NCI-H510A (cell line): ENCODE measurements around the gene HDAC7.

ENCODE experiments used
- DNase-seq: peaks from one replicate; lab custom pipeline; 2025; lab: John Stamatoyannopoulos, UW

The HDAC7 gene

DNA sequence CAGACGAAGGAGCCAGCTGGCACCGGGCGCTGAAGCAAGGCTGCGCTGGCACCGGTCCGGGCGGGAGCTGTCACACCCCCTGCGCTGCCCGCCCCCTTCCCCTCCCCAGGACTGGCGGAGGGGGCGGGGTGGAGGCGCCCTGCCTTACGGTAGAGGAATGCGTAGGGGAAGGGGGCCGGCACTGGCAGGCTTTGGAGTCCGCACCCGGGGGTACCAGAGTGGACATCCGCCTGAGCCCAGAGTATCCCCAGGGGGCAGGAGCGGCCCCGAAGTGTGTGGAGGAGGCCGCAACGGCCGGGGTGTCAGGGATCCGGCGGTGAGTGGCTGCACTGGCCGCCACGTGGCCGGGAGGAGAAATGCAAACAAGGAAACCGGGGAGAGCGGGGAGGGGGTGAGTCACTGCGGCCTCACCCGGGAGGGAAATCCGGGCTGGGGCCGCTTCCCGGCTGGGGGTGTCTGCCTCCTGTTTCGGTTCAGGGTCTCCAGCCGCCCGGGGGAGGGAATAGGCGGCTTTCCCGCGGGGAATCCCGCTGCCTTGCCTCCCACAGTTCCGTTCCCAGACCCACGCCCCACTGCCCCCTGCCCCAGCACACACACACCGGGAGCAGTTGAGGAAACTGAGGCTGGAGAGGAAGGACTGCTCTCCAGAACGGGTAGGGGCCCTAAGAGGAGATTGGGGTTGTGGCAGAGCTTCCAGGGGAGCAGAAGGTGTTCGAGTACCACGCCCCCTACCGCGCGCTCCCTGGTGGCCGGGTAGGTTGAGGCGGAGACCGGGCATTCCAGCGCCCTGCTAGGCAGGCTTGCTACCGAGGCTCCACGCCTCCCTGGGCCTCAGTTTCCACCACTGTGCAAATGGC, 60.6 kb downstream of the HDAC7 start, which contains the start of gene RAPGEF3:
TSS of gene RAPGEF3 (minus strand) at position 47 of the 857 bp plus-strand sequence. CDS start 324 bp downstream, outside the sequence.
- peak; percentile 38 for DNase-seq

DNA sequence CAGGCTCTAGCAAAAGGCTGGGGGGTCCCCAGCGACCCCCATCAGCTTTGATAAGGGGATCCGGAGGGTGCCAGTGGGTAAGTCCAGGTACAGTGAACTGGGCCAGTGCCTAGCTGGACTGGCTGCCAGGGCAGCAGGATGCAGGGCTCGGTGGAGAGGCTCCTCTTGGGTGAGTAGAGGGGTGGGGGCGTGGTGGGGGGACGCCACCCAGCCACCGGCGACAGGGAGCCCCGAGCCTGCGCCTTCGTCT, 61.2 kb downstream of the HDAC7 start:
- no peak for DNase-seq

- no peak for DNase-seq
Observed at GRCh38 chr12:47757840-47758583, 61.7 kb downstream of the HDAC7 start.

DNA sequence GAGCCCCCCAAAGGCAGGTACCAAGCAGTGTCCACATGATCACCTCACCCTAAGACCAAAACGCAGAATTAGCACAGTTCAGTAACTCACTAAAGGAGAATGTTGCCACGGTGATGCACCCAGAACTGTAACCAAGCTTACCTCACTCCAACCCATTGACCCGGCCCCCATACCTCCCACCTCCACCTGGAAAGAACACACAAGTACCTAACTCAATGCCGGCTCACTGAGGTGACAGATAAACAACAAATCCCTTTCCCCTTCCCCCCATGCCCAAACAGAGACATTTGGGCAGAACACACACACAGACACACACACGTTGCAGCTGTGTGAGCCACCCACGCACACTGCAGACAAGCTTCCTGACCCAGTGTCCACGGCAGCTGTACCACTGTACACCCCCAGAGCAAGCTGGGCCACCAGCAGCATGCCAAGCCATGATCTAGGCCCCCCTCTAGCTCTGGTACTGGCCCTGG, 62.3 kb downstream of the HDAC7 start:
- DNase-seq: no peak

DNA sequence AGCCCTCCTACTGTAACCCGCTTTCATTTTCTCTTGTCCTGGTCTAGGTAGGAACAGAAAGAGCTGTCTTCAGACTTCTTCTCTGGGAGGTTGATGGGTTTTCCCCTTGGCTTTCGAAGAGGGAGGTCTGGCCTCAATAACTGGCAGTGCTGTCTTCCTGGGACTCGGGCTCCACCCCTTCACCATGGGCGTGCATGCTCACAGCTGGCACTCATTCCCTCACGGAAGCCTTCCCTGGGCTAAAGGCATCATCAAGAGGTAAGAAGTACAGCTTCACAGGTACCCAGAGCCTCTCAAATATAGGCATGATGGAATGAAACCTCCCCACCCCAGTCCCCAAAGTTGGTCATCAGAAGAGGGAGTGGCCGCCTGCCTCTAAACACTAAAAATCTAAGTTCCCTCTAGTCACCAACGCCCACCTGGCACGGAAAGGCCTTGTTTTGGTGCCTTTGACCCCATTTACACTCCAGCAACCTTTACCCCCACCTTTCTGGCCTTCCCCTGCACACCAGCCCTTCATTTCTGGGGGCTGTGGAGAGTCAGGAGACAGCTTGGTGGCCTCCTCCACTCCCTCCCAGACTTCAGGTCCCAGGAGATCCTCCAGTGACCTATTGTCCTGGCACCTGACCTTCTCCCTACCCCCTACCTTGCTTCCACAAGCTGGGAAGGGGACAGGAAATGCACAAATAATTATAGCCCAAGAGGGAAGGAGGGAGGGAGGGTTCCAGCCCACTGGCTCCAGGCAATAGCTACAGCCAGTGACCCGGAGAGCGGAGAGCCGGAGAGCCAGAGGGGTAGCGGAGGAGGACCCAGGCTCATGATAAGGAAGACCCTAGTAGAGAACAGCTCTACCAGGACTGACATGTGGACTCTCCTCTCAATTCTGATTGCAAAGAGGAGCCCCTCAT, 63.8 kb downstream of the HDAC7 start:
- no peak for DNase-seq

GRCh38 chr12:47754881-47755280, 64.8 kb downstream of the HDAC7 start:
- DNase-seq: no peak

DNA sequence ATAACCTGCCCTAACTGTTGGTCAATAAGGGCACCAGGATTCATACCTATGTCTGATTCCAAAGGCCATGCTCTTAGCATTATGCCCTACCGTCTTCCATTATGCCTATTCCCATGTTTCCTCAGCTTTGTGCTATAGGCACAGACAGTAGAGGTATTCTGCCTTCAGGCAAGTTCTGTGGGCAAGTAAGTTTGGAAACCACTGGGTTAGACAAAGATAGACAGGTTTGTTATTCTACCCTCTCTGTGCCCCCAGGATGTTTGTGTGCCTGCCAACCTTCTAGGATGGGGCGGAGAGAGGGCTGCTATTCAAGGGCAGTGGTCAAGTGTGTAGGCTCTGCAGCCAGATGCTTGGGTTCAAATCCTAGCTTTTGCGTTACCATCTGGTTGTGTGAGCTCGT, 65.6 kb downstream of the HDAC7 start:
- no peak for DNase-seq

DNA sequence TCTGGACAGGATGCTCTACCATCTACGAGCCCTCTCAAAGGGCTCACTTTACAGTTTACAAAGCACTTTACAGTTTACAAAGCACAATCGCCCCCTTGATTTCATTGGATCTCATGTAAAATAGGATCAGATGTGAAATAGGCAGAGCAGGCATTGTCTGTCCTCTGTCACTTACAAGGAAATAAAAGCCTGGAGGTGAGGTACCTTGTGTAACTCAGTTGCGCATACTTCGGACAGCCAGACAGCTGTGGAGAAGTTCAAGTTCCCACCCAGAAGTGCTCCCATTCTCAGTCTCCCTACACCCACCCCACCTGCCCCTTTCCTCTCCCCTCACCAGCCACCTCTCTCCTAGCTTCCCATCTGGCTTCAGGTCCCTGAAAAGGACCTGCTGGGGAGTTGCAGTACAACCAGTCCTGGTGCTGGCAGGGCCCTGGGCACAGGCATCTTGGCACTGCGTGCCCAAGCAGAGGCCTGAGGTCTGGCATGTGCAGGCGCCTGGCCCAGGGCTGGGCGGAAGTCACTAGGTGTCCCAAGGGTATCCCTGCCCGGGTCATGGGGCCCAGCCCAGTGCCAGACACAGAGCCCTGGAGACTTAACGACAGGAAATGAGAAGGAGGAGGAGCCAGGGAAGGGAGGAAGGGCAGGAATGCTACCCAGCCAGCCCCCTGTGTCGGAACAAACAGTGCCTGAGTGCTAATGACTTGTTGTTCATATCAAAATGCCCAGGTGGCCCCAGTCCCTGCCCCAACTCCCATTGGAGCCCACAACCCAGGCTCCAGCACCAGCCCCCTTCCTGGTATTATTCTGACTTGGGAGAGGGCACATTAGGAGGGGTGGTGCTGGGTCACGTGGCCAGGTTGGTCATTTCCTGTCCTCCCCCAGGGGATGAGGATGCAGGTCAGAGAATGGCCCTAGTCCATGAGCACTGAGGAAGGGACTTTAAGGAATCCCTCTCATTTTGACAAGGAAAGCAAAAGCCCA, 66.4 kb downstream of the HDAC7 start:
- DNase-seq: no peak

- DNase-seq: no peak
Observed at GRCh38 chr12:47752552-47752951, 67.2 kb downstream of the HDAC7 start.

DNA sequence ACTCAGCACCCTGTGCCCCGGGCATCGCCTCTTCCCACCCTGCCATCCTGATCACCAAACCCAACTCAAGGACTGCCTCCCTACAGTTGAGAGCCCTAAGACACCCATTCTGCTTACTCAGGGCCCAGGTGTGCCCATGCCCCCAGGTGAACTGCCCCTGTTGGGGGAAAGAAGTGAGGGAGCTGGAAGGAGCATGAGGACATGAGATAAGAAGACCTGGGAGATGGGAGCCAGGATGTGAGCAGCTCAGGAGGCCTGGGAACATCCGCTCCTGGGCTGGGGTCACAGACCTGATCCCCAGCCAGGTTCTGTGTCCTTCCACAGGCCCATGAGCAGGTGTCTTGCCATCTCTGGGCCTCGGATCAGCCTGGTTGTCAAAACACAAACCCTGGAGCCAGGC, 67.6 kb downstream of the HDAC7 start:
- DNase-seq: no peak

DNA sequence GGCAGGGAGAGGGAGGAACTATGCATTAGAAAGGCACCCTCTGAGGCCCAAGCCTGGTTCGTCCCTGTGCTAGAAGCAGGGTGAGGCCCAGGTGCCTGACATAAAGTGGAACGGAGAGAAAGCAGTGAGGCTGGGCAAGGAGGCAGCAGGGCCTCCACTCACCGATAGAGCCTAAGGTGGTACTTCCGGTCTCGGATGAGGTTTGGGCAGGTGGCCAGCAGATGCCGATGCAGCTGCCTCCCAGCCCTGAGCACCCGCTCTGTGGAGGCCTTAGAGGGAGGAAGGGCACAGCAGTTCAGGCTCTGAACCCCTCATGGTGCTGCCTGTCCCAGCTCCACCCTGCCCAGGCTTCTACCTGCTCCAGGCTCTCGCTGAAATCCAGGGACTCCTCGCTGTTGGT, 68.1 kb downstream of the HDAC7 start:
- no peak for DNase-seq

DNA sequence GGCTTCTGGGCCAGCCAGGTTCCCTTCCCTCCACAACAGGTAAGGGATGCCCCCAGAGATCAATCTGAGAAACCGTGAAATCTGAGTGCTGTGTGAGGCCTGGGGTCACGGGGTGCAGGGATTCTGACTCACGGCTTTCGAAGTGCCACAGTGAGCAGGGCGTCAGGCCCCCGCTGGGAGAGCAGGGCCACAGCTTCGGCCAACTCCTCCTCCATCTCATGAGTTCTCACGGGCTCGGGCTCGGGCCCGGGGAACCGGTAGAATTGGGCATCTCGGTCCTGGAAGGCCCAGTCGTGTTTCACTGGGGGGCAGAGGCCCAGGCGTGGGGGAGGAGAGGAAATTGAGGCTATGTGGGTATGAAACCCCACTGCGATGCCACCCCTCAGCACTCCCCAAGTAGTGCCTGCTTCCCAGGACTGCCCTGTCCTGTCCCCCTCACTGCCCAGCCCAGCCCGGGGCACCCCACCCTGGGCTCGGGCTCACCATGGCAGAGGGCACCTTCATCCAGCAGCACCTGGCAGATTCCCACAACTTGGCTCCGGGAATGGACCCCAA, 68.7 kb downstream of the HDAC7 start:
- DNase-seq: no peak

DNA sequence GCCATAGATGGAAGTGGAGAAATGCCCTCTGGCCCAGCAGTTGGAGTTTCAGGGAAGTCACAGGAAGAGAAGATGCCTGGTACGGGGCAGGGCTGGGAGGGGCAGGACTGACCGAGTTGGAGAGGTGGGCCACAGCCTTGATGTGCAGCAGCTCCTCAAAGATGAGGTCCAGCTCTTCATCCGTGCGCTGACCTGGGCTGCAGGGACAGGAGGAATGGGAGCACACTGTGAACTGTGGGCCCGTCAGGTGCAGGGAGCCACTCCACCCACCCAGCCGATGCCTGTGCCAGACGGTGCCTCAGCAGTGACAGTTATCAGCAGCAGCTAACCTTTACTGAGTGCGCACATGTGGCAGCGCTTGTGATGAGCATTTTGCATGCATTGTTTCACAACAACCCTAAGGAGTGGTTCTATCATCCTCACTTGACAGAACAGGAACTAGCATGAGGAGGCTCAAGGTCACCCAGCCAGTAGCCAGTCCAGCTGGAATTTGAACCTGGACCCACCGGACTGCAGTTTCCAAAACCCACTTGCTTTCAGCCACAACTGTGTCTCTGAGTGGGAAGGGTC, 69.4 kb downstream of the HDAC7 start:
- no peak for DNase-seq

- DNase-seq: no peak
Observed at GRCh38 chr12:47748899-47749298, 70.8 kb downstream of the HDAC7 start.

DNA sequence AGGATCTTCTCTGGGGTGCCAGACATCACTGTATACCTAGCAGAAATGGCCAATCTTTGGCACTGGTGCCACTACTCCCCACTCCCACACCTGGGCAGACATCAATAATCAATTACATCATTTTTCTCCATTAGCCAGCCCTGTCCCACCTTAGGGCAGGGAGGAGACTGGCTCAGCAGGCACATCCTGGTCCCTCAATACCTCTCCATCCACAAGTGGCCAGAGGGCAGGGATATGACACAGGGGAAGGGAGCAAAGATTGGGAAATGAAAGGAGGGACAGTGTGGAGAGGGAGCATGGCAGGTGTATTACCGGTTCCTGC, 71.2 kb downstream of the HDAC7 start:
- DNase-seq: no peak

- DNase-seq: no peak
Observed at GRCh38 chr12:47747596-47748506, 71.9 kb downstream of the HDAC7 start.

- DNase-seq: no peak
Observed at GRCh38 chr12:47747126-47747525, 72.6 kb downstream of the HDAC7 start.

GRCh38 chr12:47746523-47746922, 73.2 kb downstream of the HDAC7 start:
- no peak for DNase-seq

DNA sequence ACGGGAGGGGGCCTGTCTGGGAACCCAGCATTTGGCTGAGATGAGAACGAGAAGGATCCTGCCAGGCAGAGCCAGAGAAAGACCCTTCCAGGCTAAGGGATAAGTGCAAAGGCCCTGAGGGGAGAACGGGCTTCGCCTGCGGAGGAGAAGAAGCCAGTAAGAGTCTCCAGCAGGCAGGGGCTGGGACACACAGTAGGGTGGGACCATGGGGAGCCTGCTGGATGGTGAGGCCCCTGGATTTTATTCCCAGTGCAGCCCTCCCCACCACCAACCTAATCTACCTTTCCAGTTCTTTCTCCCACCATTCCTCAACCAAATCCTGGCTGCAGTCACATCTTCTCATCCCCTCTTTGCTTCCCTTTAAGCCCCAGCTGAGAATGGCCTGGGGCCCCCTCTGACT, 73.6 kb downstream of the HDAC7 start:
- DNase-seq: no peak
